ENCODE data around the gene DNAH14.
A peak's percentile ranks its signal among the peaks of the same experiment; 100 is the strongest.

The DNAH14 gene

DNA sequence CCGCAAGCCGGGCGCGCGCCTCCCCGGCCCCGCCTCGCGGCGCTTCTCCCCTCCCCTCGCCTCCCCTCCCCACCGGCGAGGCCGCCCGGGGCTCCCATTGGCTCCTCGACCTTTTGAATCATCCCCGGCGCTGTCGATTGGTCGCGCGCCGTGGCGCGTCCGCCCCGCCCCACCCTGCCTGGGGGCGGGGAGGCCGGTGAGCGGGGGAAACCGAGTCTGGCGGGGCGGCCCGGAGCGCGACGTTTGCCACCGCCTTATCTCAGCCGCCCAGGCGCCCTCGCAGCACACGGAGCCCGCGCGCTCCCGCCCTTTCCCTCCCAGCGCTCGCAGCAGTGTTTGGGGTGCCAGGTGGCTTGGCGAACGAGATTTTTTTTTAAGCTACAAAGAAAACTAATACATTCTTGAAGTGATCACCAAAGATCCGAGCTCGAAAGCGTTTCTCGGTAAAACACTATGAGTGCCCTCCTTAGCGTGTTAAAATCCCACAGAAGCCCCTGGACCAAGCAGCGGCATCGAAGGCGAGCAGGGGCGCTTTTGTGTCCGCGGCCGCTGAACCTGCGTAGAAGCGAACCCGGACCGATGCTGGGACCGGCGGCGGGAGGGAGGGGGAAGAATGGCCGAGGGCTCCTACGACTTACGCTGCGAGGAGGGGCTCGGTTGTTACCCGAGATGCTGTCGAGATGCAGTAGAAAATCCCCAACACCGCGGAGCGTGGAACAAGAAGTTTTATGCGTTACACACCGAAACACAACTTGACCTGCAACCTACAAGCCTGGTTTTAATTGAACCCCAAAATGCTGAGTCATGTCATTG lies 498.8 kb downstream of the DNAH14 start:
- DNase-seq (ENCODE audit: low read depth in 2 of 2), result peak; percentile 86

DNA sequence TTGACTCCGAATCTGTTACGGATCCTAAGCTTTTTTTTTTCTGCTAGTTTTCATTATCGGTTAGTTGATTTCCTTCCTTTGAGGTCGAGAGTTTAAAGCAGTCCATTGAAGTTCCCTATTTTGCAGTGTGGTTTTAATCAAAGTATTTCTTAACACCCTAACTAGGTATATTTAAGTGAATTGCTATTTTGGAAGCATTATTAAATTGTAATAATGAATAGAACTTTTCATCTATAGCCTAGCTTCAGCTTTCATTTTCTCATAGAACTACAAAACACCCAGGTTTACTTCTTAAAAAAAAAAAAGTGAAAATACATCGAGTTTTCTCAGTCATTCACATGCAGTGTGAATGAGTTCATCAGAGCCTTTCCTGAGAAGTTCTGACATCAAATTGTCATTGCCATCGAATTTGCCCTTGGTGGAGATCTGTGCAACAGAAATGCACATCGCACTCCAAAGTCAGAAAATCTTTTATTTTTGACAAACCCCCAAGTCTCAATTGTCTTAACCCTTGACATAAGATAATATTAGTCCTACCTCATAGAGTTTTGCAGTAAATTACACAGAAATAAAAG lies 499.5 kb downstream of the DNAH14 start:
- no peak for DNase-seq (ENCODE audit: low read depth in 2 of 2)

DNA sequence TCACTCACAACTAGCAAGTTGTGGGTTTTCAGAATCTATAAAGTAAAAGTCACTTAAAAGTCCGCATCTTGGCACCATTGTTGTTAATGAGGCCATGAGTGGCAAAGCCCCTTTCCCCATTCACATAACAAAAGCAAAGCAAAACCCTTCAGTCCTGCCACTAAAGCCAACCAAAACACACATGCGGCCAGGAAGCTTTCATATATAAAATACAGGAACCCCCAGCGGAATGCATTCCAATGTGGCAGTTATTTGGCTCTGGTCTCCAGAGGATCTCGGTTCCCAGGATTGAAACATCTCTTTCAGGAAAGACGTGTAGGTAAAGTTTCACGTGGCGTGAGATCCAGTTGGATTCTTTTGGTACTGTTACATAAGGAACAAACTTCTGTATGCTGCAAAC lies 500.8 kb downstream of the DNAH14 start:
- DNase-seq (ENCODE audit: low read depth in 2 of 2), result no peak

DNA sequence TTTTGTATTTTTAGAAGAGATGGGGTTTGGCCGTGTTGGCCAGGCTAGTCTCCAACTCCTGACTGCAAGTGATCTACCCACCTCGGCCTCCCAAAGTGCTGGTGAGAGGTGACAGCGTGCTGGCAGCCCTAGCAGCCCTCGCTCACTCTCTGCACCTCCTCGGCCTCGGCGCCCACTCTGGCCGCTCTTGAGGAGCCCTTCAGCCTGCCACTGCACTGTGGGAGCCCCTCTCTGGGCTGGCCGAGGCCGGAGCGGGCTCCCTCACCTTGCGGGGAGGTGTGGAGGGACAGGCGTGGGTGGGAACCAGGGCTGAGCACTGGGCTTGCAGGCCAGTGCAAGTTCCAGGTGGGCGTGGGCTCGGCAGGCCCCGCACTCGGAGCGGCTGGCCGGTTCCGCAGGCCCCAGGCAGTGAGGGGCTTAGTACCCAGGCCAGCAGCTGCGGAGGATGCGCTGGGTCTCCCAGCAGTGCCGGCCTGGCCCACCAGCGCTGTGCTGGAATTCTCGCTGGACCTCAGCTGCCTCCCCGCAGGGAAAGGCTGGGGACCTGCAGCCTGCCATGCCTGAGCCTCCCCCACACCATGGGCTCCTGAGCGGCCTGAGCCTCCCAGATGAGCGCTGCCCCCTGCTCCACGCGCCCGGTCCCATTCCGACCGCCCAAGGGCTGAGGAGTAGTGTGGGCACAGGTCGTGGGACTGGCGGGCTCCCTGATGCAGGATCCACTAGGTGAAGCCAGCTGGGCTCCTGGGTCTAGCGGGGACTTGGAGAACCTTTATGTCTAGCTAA lies 501.8 kb downstream of the DNAH14 start:
- DNase-seq (ENCODE audit: low read depth in 2 of 2), result no peak

DNA sequence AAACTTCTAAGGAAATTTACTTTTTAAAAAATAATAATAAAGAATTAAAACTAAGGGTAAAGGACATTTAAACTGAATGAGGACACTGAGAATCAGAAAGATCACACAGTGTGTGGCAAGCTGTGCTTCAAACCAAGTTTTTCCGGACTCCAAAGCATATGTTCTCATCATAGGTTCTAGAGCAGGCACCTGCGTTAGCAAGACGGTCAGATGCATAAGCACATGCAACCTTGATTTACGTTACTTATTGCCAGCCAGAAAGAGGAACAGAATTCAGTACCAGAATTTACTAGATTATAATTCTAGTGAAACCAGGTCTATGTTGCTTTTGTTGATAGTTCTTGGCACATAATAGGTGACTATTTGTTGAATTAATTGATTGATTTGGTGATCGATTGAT lies 504.6 kb downstream of the DNAH14 start:
- DNase-seq (ENCODE audit: low read depth in 2 of 2), result no peak

DNA sequence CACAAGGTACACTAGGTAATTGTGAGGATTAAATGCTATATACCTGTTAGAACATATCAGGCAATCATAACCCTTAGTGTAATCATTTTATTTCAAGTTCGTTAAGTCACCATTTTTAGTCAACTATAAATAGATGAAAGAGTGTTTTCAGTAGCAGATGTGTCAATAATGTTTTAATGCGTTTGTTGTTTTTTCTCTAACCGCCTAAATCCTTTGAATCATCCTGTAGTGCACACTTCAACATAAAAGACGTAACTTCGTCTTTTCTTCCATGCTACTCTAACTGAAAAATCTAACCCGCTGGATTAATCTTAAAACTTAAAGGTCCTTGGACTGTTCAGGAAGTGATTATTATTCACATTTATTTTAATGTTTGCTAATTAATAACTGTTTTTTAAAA lies 505.6 kb downstream of the DNAH14 start:
- no peak for DNase-seq (ENCODE audit: low read depth in 2 of 2)

DNA sequence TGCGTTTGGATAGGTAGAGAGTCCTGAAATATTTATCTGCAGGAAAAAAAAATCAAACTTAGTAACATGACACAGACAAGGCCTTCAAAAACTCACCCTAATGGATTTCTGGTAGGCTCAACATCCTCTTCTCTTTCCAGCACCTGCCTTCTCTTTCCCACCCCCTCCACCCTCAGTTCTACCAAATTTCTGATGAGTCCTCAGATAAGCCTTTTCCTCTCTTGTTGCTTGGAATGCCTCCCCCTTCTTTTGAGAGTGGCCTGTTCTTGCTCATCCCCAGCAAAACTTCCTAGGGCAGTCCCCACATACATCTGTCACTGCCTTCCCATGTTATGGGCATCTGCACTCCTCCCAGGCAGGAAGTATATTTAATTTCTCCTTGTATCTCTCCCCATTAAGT lies 506.0 kb downstream of the DNAH14 start:
- DNase-seq (ENCODE audit: low read depth in 2 of 2), result no peak

DNA sequence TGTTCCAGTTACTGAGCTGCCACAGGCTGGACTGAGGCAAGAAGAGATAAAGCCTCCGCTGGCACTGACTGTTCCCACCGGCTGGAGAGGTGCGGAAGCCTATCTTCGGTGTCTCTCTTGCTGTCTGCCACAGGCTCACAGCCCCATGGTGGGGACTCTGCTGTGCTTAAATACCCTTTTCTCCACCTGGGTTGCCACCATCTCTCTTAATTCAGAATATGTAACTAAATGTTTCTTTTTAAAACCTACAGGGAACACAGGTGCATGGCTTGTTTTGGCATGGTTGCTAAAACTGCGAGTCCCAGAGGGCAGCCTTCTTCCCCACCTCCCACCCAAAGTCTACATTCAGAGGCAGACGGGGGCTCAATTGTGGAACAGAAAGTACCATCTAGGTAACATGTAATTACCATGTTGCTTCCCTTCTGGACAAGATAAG lies 506.5 kb downstream of the DNAH14 start:
- no peak for DNase-seq (ENCODE audit: low read depth in 2 of 2)

DNA sequence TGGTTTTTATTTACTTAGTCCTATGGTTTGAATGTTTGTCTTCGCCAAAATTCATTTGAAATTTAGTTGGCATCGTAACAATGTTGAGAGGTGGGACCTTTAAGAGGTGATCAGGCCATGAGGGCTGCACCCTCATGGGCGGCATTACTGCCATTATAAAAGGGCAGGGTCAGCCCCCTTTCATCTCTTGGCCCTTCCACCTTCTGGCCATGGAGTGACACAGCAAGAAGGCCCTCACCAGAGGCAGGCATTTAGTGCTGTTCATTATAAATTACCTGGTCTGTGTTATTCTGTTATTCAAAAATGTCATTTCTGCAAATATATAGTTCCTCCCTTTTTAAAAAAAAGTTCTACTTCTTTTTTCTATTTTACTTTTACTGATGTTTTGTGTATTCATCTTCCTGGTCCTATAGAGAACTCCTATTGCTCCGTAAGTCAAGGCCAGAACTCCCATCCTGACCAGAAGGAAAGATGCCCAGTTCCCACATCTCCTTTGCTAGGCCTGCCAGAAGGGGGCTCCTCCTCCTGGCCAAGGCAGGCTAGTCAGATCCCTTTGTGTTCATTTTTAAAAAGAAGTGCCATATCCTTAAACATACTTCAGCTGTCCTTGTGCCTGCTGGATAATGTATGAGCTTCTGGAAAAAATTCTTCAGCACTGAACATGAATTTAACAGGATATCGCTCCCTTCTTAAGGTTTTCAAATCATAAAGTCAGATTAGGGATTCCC lies 508.4 kb downstream of the DNAH14 start:
- DNase-seq (ENCODE audit: low read depth in 2 of 2), result no peak

DNA sequence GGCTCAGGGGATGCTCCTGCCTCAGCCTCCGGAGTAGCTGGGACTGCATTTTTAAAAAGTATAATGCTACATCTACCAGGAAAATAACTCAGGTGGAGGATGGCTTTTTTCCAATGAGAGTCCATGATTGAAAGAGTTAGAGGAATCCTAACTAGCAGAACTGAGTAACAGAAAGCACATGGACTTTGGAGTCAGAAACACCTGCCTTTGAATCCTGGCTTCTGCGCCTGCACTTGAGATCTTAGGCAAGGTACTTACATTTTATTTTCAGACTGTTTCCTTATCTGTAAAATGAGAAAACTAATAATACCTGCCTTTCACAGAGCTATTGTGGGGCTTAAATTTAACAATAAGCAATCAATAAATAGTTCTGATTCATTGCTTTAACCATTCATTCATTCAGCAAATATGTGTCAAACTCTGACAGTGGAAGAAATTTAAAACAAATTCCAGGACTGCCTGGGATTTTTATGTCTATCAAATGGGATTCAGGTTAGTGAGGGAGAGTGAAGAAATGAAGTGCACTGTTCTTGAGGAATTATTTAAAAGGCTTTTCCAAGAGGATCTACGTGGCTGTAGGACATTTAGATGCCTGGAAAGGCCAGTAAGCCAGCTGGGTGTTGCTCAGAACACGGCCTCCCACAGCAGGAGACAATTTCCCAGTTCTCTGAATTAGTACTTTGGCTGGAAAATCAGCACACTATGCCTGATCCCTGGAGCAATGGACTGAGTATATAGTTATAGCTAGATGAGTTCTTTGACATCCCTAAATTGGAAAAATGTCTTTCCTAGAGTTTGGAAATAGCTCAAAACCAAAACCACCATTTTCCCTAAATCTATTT lies 511.1 kb downstream of the DNAH14 start:
- DNase-seq (ENCODE audit: low read depth in 2 of 2), result no peak

DNA sequence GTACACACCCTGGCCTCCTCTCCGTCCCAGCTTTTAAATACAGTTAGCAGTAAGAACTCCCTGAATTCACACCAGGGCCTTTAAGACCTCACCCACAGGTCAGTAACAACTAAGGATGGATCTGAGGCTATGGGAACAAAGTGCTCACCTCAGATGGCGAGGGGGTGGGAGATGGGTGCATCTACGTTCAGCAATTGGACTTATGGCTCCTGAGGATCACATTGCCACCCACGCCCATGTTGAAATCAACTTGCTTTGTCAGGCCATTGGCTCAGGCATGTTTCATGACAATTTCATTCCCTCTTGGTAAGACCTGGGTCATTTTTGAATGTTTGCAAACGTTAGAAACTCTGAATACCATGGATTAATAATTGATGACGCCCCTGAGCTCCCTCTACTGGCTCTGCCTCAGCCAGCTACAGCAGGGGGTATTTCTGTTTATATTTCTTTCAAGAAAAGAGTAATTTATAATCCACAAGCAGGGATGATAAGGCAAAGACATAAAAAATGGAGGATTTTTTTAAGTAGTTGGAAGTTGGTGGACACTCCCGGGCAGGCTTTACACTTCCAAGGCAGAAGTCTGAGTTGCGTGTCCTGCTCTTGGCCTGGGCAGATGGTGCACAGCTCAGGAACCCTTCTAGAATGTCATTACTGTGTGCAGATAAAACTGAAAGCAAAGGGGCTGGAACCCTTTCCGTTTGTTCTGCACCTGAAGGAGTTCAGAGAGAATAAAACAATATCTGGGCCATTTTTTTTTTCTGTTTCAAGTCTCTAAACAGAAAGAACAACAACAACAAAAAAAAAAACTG lies 512.0 kb downstream of the DNAH14 start:
- no peak for DNase-seq (ENCODE audit: low read depth in 2 of 2)

DNA sequence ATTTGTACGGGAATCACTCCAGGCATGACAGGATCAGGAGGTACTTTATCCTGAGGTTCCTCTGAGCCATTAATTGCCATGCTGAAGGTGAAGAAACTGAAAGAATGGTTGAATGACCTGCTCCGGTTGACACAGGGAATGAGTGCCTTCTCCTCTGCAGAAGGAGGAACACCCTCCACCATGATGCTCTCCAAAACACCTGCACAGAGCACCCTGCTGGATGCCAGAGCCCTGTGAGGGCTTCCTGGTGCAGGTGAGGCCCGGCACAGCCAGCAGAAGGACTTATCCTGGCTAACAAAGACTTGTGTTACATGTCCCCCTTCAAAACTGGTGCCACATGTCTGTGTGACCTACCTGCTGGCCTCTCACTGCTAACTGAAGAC lies 512.6 kb downstream of the DNAH14 start:
- no peak for DNase-seq (ENCODE audit: low read depth in 2 of 2)

DNA sequence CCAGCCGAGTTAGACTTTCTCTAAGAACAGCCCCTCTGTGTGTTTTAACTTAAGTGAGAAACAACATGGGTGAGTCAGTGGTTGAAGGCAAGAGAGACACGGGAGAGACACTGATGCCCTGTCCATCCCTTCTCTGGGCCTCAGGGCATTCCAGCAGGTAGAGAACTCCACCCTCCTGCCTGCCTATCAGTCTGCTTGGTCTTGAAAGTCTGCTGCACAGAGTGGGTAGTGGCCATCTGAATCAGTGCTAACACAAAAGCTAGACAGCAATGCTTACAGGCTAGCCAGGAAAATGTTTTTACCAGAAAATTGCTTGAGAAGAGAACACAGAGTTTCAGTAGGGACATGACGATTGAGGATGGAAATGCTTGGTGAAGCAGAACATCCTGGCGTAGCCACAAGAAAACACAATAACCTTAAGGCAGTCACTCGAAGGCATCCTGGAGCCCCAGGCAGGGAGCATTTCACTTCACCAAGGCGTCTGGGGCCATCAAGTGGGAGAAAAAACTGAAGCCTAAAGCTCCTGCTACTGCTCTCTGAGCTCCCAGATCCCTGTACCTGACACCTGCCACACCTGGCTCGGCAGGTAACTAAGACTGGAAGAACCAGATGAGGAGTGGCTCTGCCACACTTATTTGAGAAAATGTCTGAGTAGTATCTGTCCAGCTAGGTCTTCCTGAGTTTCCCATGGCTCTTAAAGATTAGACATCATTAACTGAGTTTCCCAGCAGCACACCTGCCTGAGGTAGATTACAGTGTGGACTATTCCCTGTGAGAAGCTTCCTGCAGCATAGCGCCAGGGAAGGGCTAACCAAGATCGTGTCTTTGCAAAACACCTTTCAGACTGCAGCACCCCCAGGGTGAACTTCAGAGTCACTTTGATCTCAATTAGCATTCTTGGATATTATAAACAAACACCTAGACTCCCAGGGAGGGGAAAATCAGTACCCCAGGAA lies 516.4 kb downstream of the DNAH14 start:
- DNase-seq (ENCODE audit: low read depth in 2 of 2), result no peak

DNA sequence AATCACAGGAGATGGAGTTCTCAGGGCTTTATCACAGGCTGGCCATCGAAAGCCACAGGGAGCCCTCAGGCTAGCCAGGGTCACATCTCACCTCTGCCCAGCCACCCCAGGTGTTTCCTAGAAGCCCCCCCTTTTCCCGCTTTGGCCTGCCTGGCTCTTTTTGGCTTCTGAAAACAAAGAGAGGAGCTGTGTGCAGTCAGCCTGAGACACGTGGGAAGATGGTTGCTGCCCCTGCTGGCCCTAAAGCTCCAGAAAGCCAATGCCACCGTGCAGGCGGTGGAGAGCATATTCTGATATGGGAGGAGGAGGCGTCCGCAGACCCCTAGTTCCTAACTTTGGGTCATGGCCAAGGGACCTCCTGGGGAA lies 517.1 kb downstream of the DNAH14 start:
- DNase-seq (ENCODE audit: low read depth in 2 of 2), result no peak

DNA sequence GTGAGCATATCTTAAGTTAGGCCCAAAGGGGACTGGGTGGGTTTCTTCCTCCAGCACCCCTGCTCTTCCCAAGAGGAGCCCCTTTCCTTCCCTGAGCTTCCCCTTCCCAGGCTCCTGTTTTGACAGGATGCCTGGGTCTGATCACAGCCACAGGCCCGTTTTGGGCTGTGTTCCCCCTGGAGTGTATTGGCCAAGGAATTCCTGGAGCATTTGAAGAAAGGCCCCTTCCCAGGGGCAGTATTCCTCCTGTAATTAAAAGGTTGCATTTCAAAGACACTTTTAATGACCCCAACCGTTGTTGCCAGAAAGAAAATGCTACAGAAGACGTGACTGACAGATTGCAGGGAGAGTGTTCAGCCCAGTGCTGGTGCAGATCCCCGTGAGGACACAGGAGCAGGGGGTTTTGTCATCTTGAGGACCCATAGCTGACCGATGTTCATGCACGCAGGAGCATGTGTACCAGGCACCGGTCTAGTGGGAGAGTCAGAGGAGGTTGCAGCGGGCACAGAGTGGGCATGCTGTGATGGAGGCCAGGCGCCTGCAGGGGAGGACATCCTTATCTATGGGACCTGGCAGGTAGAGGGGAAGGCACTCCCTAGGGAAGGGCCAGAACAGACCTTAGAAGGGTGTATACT lies 517.6 kb downstream of the DNAH14 start:
- DNase-seq (ENCODE audit: low read depth in 2 of 2), result no peak

DNA sequence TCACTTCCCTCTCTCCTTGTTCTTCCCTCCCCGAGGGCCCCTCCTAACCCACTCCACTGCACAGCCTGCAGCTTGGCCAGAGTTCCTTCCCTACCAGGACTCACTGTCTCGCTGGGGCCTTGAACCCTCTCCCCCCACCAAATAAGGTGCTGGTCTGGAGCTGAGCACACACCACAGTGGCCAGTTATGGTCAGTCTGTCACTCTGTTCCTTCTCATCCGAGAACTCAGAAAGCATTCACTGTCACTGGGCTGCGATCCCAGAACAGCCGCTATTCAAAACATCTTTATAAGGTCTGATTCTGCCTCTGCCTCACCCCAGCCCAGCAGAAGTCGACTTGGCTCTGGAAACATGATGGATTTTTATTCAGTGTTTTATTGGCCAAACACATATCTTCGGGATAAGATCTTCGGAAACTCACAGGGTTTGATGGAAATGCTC lies 518.2 kb downstream of the DNAH14 start:
- DNase-seq (ENCODE audit: low read depth in 2 of 2), result no peak

DNA sequence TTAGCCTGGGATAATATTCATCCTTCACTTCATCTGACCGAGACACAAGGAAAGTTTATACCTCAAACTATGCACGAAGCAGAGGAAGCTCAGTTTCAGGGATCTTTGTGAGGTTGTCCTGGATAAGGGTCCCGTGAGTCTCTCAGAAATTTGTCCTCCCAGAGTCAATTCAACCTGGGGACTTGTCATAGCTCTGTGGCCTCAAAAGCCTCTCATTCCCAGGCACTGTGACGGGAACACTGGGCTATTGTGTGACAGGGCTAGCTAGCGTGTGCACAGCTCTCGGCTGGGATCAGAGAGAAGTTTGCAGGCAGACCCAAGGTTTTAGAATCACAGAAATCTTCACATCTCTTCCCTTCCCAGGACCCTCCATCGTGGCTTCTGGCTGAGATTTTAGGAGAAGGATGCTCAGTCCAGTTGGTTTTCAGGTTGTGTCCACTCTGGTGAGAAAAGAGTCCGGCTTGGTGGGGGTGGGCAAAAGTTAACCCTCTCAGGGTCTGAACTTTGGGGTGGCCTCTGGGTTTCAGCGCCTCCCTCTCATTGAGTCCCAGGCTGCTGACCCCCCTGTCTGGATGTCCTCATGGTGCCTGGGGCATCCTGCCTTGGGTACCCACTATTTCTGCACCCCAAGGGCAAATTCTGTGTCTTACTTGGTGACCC lies 518.8 kb downstream of the DNAH14 start:
- no peak for DNase-seq (ENCODE audit: low read depth in 2 of 2)

All from stimulated activated CD8-positive, alpha-beta memory T cell treated with anti-CD3 and anti-CD28 coated beads, Interleukin-2, amount 100 ng/mL, for 48 hours (primary cell).